ENCODE measurements around the gene RNF32. TPM values are rescaled to one million over a fixed set of nuclear protein-coding genes. Genes with fewer than 3 reads are reported as not detected.

Gene RNF32
- 1 to 10 TPM; 1.4 to 2.6 TPM for total RNA-seq

- ChIA-PET CTCF (interaction anchor here (0.6 to 0.9 kb wide), 3 partner anchors 9 to 253 kb away, joined by 3 read pairs; no protein-coding TSS in a partner anchor), POLR2A (interaction anchor here (1.1 to 1.3 kb wide), 2 partner anchors 28 to 253 kb away, joined by 6 to 8 read pairs; partner anchors contain the start of gene LMBR1)
- peak within 1 kb of the TSS; percentile 88 for H3K4me3 Mint-ChIP-seq
- peaks cover 7% of the 10 kb centered on the region for H3K9me3 Mint-ChIP-seq
- DNase-seq: peak; percentile 99
- H3K27me3 Mint-ChIP-seq: peaks cover 10% of the 10 kb centered on the region
- H3K27ac Mint-ChIP-seq: peak within 1 kb of the TSS; percentile 84
- H3K36me3 Mint-ChIP-seq: peaks cover 6% of the 10 kb centered on the region
- intact Hi-C loops (cut with micrococcal nuclease): loop anchor here (1.0 to 10.0 kb wide), 7 partner anchors 27 to 1636 kb away; partner anchors contain the start of genes LMBR1, PAXIP1 and UBE3C
- H3K4me1 Mint-ChIP-seq (ENCODE audit: low read depth): peaks cover 8% of the 10 kb centered on the region
These were observed at the start of gene RNF32 for GRCh38 chr7:156640257-156640948. TSS of gene RNF32 (plus strand) at chr7:156640774. CDS start at chr7:156643878, 3,104 bp downstream.

- Mint-ChIP-seq H3K4me1 (ENCODE audit: low read depth) (no peaks in the 10 kb centered on the region), H3K27me3 (peaks cover 5% of the 10 kb centered on the region)
- no peak for DNase-seq
These were observed 48.3 kb upstream of the RNF32 start for GRCh38 chr7:156592155-156592884.

GRCh38 chr7:156594283-156595080 lies 46.1 kb upstream of the RNF32 start:
- CTCF ChIA-PET: no interaction called here
- Mint-ChIP-seq H3K9me3 (peaks cover 9% of the 10 kb centered on the region), H3K4me1 (ENCODE audit: low read depth) (no peaks in the 10 kb centered on the region), H3K4me3 (no peak overlapping the region), H3K27me3 (peaks cover 5% of the 10 kb centered on the region), H3K36me3 (peaks cover 2% of the 10 kb centered on the region), H3K27ac (no peak overlapping the region)
- POLR2A ChIA-PET: no interaction called here
- intact Hi-C loops (cut with micrococcal nuclease): no loop called here
- DNase-seq: no peak

More at GRCh38 chr7:156592155-156592884, 48.3 kb upstream of the RNF32 start:
- Mint-ChIP-seq H3K4me3 (no peak overlapping the region), H3K27ac (no peak overlapping the region), H3K9me3 (peaks cover 10% of the 10 kb centered on the region), H3K36me3 (peaks cover 2% of the 10 kb centered on the region)
- ChIA-PET CTCF (no interaction called here), POLR2A (no interaction called here)
- intact Hi-C loops (cut with micrococcal nuclease): no loop called here

- Mint-ChIP-seq H3K9me3 (no peaks in the 10 kb centered on the region), H3K36me3 (no peaks in the 10 kb centered on the region), H3K4me3 (no peak overlapping the region), H3K27me3 (peaks cover 15% of the 10 kb centered on the region), H3K4me1 (ENCODE audit: low read depth) (no peaks in the 10 kb centered on the region), H3K27ac (no peak overlapping the region)
- DNase-seq: no peak
- intact Hi-C loops (cut with micrococcal nuclease): no loop called here
- ChIA-PET CTCF (no interaction called here), POLR2A (no interaction called here)
These were observed 40.1 kb upstream of the RNF32 start for GRCh38 chr7:156600496-156600895.

GRCh38 chr7:156602283-156602682 lies 38.3 kb upstream of the RNF32 start:
- no peak overlapping the region for H3K4me3 Mint-ChIP-seq
- CTCF ChIA-PET: no interaction called here
- no peak overlapping the region for H3K27ac Mint-ChIP-seq
- no peaks in the 10 kb centered on the region for H3K9me3 Mint-ChIP-seq
- POLR2A ChIA-PET: no interaction called here
- no peak for DNase-seq
- no peaks in the 10 kb centered on the region for H3K36me3 Mint-ChIP-seq
- intact Hi-C loops (cut with micrococcal nuclease): no loop called here
- H3K27me3 Mint-ChIP-seq: peaks cover 16% of the 10 kb centered on the region
- no peaks in the 10 kb centered on the region for H3K4me1 Mint-ChIP-seq (ENCODE audit: low read depth)

- intact Hi-C loops (cut with micrococcal nuclease): no loop called here
- Mint-ChIP-seq H3K4me1 (ENCODE audit: low read depth) (no peaks in the 10 kb centered on the region), H3K27ac (no peak overlapping the region), H3K27me3 (peaks cover 16% of the 10 kb centered on the region), H3K4me3 (no peak overlapping the region), H3K36me3 (no peaks in the 10 kb centered on the region), H3K9me3 (no peaks in the 10 kb centered on the region)
- no peak for DNase-seq
- CTCF ChIA-PET: no interaction called here
- POLR2A ChIA-PET: no interaction called here
These were observed 37.6 kb upstream of the RNF32 start for GRCh38 chr7:156603011-156603410.

- ChIA-PET CTCF (no interaction called here), POLR2A (no interaction called here)
- intact Hi-C loops (cut with micrococcal nuclease): no loop called here
- H3K27ac Mint-ChIP-seq: no peak overlapping the region
- no peak for DNase-seq
- no peaks in the 10 kb centered on the region for H3K9me3 Mint-ChIP-seq
- peaks cover 21% of the 10 kb centered on the region for H3K27me3 Mint-ChIP-seq
- no peak overlapping the region for H3K4me3 Mint-ChIP-seq
- no peaks in the 10 kb centered on the region for H3K36me3 Mint-ChIP-seq
- no peaks in the 10 kb centered on the region for H3K4me1 Mint-ChIP-seq (ENCODE audit: low read depth)
These were observed 36.9 kb upstream of the RNF32 start for GRCh38 chr7:156603629-156604028.

GRCh38 chr7:156604311-156604710 lies 36.3 kb upstream of the RNF32 start:
- Mint-ChIP-seq H3K9me3 (no peaks in the 10 kb centered on the region), H3K4me3 (no peak overlapping the region), H3K27me3 (peaks cover 24% of the 10 kb centered on the region), H3K36me3 (no peaks in the 10 kb centered on the region), H3K27ac (no peak overlapping the region), H3K4me1 (ENCODE audit: low read depth) (no peaks in the 10 kb centered on the region)
- POLR2A ChIA-PET: no interaction called here
- no peak for DNase-seq
- CTCF ChIA-PET: no interaction called here
- intact Hi-C loops (cut with micrococcal nuclease): no loop called here

GRCh38 chr7:156604836-156605695 lies 35.5 kb upstream of the RNF32 start:
- intact Hi-C loops (cut with micrococcal nuclease): no loop called here
- Mint-ChIP-seq H3K4me3 (no peak overlapping the region), H3K27me3 (peaks cover 24% of the 10 kb centered on the region), H3K36me3 (no peaks in the 10 kb centered on the region), H3K9me3 (no peaks in the 10 kb centered on the region), H3K27ac (no peak overlapping the region), H3K4me1 (ENCODE audit: low read depth) (no peaks in the 10 kb centered on the region)
- POLR2A ChIA-PET: no interaction called here
- CTCF ChIA-PET: no interaction called here
- no peak for DNase-seq

- POLR2A ChIA-PET: no interaction called here
- no peak for DNase-seq
- CTCF ChIA-PET: no interaction called here
- Mint-ChIP-seq H3K4me1 (ENCODE audit: low read depth) (no peaks in the 10 kb centered on the region), H3K4me3 (no peak overlapping the region), H3K27ac (no peak overlapping the region), H3K9me3 (no peaks in the 10 kb centered on the region), H3K36me3 (no peaks in the 10 kb centered on the region), H3K27me3 (peaks cover 24% of the 10 kb centered on the region)
- intact Hi-C loops (cut with micrococcal nuclease): no loop called here
These were observed 34.4 kb upstream of the RNF32 start for GRCh38 chr7:156606135-156606534.

GRCh38 chr7:156606691-156607331 lies 33.8 kb upstream of the RNF32 start:
- CTCF ChIA-PET: no interaction called here
- DNase-seq: no peak
- H3K27me3 Mint-ChIP-seq: peaks cover 24% of the 10 kb centered on the region
- intact Hi-C loops (cut with micrococcal nuclease): no loop called here
- no peak overlapping the region for H3K27ac Mint-ChIP-seq
- H3K4me1 Mint-ChIP-seq (ENCODE audit: low read depth): peaks cover under 1% of the 10 kb centered on the region
- POLR2A ChIA-PET: no interaction called here
- no peaks in the 10 kb centered on the region for H3K9me3 Mint-ChIP-seq
- H3K36me3 Mint-ChIP-seq: no peaks in the 10 kb centered on the region
- no peak overlapping the region for H3K4me3 Mint-ChIP-seq

Measured in activated CD4-positive, alpha-beta memory T cell treated with anti-CD3 and anti-CD28 coated beads for 36 hours (primary cell).